HG02763 (cell line): ENCODE results near the gene PRRX2.
"Not testable (repeated sequence)": the region's sequence is repeated elsewhere in the genome, so short reads cannot be mapped to it uniquely, and the experiment has no call there.

ENCODE experiments used
- ATAC-seq: cut with Tn5 transposase; IDR thresholded peaks from one replicate; pipeline ENCODE4 v1.9.1; 2021; ENCODE audit warnings: mild to moderate bottlenecking, moderate library complexity; ENCODE audit not compliant: unreplicated experiment

The PRRX2 gene

DNA sequence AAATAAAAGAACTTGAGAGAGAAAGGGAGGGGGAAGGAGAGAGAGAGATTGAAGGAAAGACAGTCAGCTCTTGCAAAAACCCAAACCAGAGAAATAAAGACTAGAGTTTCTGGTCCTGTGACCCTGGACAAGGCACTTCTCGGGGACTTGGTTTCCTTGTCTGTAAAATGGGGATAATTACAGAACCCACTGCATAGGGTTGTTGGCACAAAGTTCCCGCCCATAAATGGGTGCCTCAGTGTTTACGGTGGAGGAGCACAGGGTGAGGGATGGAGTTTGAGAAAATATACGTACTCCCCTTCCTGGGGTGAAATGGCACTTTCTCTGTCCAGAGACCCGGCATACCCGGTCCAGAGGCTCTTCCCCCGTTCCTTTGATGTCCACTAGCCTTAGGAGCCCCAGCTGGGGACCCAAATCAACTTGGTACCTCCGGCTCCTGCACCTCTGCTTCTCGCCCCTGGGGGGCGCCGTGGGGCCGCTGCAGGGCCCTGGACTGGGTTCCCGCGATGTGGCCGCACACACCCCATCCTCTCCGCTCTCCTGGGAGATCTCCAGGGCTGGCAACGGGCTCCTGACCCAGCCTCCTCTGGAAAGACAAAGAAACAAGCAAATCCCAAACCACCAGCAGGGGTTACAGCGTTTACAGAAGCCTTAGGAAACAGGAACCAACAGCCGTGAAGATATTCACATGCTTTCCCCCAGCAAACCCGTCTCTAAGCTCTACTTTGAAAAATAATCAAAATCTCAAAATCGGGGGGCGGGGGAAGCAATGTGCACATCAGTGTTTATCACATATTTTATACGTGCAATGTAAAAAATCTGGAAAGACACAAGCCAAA lies 61.1 kb downstream of the PRRX2 start:
- ATAC-seq = no peak

DNA sequence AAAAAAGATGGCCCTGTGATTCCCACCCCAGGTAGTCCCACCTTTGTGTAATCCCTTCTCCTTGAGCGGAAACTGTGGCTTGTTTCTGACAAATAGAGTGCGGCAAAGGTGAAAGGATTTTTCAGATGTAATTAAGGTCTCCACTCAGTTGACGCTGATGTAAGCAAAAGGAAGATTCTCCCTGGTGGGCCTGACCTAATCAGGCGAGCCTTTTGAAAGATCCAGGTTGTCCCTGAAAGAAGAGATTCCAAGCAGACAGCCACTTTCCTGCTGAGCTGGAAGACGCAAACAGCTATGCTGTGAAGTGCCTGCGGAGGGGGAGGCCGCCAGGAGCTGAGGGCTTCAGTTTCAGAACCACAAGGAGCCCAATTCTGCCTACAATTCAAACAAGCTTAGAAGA lies 63.3 kb downstream of the PRRX2 start:
- no peak for ATAC-seq

DNA sequence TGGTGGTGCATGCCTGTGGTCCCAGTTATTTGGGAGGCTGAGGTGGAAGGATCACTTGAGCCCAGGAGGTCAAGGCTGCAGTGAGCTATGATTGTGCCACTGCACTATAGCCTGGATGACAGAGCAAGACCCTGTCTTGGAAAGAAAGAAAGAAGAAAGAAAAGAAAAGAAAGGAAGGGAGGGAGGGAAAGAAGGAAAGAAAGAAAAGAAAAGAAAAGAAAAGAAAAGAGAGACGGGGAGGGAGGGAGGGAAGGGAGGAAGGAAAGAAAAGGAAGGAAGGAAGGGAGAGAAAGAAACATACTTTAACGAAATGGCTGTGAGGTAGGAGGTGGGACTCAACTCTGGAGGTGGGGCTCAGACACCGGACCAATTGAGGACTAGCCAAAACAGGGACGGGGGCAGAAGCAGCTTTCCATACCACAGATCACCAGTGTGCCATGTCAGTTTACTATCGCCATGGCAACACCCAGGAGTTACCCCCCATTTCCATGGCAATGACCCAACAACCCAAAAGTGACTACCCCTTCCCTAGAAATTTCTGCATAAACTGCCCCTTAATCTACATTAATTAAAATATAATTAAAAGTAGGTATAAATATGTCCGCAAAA lies 66.1 kb downstream of the PRRX2 start:
- no peak for ATAC-seq

DNA sequence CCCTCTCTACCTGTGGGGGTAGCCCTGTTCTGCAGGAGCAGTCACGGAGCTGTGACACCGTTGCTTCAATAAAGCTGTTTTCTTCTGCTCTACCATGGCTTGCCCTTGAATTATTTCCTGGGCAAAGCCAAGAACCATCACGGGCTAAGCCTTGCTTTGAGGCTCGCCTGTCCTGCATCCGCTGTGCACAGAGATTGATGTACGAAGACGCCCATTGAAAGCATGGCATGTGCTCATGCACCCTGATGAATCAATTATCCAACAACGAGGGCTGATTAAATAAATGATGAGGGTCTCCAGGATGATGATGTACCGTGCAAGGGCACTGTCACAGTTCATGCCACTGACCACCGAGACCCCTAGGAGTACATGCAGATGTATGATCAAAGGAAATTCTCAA lies 66.7 kb downstream of the PRRX2 start:
- ATAC-seq = no peak

DNA sequence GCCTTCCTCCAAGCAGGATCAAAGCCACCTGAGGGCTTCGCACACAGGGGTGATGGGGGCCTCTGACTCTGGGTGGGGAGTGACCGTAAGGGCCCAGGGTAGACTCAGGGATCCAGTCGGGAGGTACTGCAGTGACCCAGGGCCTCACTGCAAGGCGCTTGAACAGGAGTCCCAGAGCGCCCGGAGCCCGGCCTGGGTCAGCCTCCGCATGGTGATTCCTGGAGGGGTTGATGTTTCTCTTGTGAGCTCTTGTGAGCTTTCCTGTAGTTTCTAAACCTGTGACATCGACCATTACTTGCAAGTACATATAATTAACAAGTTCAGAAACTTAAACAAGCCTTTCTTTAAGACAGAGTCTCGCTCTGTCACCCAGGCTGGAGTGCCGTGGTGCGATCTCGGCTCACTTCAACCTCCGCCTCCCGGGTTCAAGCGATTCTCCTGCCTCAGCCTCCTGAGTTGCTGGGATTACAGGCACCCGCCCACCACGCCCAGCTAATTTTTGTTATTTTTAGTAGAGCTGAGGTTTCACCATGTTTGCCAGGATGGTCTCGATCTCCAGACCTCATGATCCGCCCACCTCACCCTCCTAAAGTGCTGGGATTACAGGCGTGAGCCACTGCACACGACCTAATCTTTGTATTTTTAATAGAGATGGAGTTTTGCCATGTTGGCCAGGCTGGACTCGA lies 67.6 kb downstream of the PRRX2 start:
- ATAC-seq = no peak

DNA sequence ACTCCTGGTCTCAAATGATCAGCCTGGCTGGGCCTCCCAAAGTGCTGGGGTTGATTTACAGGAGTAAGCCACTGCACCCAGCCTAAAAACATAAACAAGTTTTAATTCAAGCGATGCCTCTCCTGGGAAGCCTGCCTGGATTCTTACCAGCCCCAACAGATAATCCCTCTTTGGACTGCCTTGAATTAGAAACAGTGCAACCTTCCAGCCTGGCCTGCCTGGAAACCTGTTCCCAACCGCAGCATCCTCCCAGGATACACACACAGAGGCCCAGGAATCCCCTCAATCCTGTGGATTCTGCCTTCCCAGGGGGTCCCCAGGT lies 68.1 kb downstream of the PRRX2 start:
- ATAC-seq = no peak

DNA sequence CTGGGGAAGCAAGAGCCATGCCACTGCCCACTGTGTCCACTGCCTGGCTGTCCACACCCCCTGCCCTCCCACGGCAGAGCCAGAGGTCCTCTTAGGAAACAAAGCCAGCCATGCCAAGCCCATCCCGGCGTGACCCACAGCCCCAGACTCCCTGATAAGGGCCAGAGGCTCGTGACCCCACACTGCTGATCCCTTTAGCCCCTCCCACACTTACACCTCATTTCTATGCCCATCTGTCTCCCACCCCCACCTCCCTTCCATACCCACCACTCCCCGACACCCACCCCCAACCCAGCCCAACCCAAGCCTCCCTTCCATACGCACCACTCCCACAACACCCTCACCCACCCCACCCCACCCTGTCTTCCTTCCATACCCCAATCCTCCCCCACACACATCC lies 70.1 kb downstream of the PRRX2 start:
- ATAC-seq = no peak

DNA sequence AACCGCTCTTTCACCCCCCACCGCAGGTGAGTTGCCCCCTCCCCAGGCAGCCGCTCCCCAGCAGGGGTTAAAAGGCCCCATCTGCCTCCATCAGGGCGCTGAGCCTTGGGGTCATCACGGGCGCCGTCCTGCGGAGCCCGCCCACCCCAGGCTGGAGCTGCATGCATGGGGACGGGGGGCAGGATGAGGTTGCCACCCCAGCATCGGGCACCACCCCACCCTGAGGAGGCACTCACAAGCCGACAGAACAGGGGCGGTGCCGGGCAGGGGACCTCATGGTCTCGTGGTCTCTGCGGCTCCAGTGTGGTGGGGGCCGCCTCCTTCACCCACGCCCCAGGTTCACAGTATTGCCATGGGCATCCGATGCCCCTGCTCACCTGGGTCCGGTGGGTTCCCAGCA lies 70.9 kb downstream of the PRRX2 start:
- ATAC-seq = no peak

DNA sequence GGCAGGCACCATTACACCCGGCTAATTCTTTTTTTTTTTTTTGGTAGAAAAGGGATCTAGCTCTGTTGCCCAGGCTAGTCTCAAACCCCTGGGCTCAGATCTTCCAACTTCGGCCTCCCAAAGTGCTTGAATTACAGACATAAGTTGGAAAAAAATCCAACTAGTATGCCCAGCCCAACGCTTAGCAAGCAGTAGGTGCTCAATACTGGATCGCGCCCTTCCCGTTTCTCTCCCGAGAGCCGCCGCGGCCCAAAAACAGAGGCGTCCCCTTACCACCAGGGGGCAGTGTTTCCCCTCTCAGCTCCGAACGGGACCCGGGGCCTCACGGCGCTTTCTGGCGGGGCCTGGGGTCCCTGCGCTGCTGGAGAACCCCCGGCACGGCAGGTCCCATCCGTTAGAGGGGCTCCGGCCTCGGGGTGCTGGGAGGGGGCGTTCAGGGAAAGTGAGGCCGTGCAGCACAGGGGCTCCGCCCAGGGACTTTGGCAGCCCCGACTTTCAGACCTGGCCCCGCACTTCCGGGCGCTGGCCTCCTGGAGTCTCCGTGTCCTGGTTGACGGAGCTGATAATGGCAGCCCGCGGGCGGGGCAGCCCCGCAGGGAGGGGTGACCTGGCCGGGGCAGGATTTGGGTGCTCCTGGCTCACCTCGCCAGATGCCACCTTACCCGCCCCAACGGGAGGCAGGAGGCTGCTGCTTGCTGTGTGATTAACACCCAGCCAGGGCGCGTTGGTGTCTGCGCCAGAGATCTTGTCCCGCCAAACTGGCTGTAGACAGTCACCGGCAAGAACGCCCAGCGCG lies 72.2 kb downstream of the PRRX2 start:
- ATAC-seq = peak; percentile 69

DNA sequence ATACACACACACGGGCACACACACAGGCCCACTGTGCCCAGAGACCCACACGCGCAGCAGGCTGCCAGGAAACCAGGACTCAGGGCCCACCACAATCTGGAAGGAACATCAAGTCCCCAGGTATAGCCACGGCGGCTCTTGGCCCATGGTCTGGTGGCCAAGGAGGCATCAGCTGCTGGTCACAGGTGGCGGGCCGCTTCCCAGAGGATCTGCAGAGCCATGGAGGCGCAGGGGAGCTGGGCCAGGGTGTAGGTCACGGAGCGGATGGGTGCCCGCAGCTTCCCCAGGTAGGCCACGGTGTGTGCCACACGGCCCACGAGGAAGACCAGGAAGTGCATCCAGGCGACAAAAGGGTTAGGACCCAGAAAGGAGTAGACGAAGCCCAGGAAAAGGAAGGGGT lies 74.0 kb downstream of the PRRX2 start:
- ATAC-seq = no peak

DNA sequence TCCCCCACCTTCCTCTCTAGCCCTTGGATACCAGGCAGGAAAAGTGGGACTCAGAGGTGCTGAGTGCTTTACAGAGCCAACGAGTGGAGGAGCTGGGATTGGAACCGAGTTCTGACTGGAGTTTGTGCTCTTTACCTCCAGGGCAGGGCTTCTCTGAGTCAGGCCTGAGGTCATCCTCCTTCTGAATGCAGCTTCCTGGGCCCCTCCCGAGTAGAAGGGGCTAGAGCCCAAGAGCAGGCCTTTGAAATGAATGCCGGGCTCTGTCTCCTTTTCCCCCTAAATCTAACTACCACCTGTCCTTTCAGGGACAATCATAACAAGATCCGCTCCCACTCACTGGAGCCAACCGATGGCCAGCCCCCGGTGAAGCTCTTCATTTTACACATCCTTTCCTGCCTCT lies 74.7 kb downstream of the PRRX2 start:
- no peak for ATAC-seq

DNA sequence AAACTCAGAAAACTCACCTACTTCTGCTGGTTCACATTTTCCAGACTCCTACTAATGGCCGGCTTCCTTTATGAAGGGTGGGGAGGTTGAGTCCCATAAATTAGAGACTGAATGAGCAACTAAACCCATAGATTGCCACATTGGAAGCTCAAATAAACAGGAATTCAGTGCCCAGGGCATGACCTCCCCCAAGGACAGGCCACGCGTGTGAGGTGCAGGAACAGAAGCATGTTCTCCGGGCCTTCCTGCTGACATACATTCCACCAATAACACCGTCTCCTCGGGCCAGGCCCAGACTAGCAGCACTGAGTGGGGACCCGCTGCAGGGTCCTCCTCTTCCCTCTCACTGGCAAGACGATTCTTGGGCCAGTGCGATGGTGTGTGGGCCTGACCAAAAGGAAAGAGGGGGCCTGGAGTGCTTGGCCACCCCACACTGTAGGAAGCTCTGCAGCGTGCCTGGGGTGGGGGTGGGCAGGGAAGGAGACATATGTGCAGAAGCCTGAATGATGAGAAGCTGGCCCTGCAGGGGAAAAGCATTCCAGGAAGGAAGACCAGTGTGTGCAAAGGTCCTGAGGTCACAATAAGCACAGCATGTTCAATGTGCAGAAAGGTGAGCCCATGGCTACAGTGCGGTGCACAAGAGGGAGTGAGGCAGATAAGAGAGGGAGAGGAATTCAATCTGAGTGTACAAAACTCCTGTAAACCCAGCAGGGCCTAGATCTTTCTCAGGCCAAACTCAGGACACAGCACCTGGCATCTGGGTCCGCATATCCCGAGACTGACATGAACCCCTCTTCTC lies 75.4 kb downstream of the PRRX2 start:
- no peak for ATAC-seq

DNA sequence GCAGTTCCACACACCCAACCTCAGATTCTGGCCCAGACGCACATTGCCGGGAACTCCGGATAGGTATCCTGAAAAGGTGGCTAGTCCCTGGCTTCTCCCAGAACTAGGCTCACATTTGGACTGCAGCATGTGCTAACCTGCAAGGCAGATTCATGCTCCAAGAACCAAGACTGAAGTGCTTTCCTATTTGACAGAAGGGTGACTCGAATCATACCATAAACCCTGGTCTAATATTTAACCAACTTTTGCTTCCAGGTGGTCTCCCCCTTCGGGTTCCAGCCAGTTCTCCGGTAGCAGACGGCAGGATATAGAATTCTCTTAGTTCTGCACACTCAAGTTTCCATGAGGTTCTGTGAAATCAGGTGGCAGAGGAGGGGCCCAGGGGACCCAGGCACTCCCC lies 79.8 kb downstream of the PRRX2 start:
- ATAC-seq = no peak

DNA sequence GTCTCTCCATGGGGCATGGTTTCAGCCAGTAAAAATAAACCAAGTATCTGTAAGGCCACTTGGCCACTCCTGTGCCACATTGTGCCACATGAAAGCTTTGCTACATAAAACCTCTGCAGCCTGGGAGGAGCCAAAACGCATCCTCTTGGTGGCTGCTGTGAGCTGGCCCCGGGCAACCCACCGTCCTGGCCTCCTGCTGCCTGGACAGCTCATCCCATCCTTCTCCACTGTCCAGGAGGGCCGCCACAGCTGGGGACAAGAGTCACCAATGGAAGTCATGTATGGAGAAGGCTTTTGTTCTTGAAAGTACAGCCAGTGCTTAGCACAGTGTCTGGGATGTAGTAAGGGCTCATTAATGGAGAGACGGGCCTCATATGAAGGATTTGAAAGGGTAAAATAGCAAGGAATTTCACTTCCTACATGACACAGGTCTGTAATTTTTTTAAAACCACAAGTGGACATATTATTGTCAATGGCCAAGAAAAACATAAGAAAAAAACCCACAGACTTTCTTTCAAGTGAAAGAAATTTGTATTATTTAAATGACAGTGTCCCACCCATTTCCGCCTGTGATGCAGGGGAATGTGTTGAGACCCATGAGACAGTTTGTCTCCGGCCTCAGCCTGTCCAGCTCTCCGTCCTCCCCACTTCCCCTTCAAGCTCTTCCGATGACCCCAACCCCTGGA lies 80.8 kb downstream of the PRRX2 start:
- ATAC-seq = no peak

DNA sequence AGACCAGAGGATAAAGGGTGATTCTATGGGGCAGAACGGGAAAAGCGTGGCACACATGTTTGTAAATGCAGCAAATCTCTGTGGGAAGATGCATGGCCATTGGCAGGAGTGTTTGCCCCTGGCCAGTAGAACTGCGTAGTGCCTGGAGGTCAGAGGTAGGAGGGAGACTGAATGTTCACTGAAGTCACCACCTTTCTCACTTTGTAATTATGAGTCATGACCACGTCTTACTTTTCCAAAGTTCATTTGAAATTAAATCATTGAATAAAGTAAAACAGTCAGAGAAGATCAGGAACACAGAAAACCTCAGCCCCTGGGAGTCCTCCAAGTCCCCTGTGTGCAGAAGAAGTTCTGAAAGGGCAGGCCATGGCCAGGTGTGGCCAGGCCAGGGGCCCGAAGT lies 82.8 kb downstream of the PRRX2 start:
- ATAC-seq = no peak

DNA sequence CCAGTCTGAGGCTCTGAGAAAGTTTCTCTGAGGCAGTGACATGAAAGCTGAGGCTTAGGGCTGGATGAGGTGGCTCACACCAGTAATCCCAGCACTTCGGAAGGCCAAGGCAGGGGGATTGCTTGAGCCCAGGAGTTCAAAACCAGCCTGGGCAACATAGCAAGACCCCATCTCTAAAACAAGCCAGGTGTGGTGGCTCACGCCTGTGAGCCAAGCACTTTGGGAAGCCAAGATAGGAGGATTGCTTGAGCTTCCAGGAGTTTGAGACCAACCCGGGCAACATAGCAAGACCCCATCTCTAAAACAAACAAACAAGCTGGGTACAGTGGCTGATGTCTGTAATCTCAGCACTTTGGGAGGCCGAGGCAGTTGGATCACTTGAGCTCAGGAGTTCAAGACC lies 83.6 kb downstream of the PRRX2 start:
- not testable (repeated sequence) for ATAC-seq

DNA sequence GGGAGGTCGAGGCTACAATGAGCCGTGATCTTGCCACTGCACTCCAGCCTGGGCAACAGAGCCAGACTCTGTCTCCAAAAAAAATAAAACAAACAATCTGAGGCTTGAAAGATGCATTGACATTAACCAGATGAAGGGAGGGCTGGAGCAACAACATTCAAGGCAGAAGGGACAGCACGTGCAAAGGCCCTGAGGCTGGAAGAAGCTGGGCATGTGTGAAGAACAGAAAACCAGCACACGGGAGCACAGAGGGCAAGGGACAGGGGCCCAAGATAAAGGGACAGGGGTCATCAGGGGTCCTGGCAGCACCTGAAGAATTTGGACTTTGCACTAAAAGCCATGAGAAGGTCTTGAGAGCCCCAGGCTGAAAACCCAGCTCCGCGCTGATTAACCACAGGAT lies 84.1 kb downstream of the PRRX2 start:
- ATAC-seq = no peak

DNA sequence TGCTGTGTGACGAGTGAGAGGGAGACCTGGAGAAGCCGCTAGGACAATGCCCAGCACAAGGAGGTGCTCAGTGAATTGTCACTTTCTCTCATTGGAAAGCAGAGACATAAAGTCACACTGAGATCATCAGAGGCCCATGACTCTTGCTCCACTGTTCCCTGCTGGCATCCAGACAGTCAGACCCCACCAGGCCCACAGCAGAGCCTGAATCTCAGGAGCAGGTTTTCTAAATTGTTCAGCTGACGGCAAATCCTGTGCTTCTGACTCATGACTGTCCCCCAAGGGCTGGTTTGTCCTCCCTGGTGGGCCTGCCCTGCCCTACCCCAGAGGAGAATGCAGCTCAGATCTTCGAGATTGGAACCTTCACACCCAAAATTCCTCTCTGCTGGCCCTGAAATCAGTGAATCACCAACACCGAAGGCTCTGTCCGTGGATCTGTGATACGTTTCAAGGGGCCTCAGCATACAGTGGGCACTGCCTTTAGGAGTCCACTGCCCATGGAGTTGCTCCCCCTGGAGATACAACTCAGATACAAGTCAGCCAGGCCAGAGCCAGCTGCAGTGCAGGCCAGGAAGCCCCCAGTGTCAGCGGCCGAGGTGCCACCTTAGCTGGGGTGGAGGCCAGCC lies 84.7 kb downstream of the PRRX2 start:
- no peak for ATAC-seq
